ENCODE data around the gene NPFFR1. TPM values are rescaled to one million over a fixed set of nuclear protein-coding genes. Genes with fewer than 3 reads are reported as not detected.

Gene NPFFR1
- total and polyA plus RNA-seq, 10 of the 15 experiments (the other 5 are each of a cell fraction or from before 2014, with no cell fraction given): 0.03 TPM; not detected in 9

- POLR2A ChIA-PET: no interaction called here
- Histone ChIP-seq H3K9me3 (replicated peaks; ENCODE audit: control insufficient read depth, insufficient read depth, low read length) (no peaks in the 10 kb centered on the region; the same call in 2 of the 3 replicates), H3K4me1 (ENCODE audit: control insufficient read depth, insufficient read depth, low read length) (no peaks in the 10 kb centered on the region), H2AFZ (ENCODE audit: control insufficient read depth, low read depth, low read length) (no peak overlapping the region), H3K4me3 (no peak overlapping the region), H3K4me2 (ENCODE audit: control insufficient read depth, insufficient read depth) (no peak overlapping the region), H4K20me1 (ENCODE audit: control insufficient read depth, insufficient read depth) (no peaks in the 10 kb centered on the region), H3K9ac (ENCODE audit: control insufficient read depth, insufficient read depth, low read length) (no peak overlapping the region), H3K27ac (ENCODE audit: control insufficient read depth, insufficient read depth) (no peak overlapping the region), H3K79me2 (ENCODE audit: control insufficient read depth, insufficient read depth, low read length) (no peaks in the 10 kb centered on the region), H3K27me3 (replicated peaks in 1 of 2; ENCODE audit: control insufficient read depth in 2 of 2, insufficient read depth in 2 of 2, low read length in 1 of 2) (no peaks in the 10 kb centered on the region), H3K36me3 (ENCODE audit: control insufficient read depth in 2 of 2, insufficient read depth in 2 of 2, low read length in 1 of 2) (no peaks in the 10 kb centered on the region; a peak in 2 of 4 replicates)
- WGBS (ENCODE audit: insufficient coverage, insufficient replicate concordance, low lambda C conversion rate, missing lambda C conversion rate): 64% methylated on average over 4 of the region's 4 CpGs
- RAD21 ChIA-PET (ENCODE audit: unreplicated experiment): no interaction called here
- SMC1A ChIA-PET (ENCODE audit: uncharacterized antibody, unreplicated experiment): no interaction called here
- BruUV-seq (replicated peaks): no TSS peak
- intact Hi-C loops (cut with micrococcal nuclease; ENCODE audit: unreplicated experiment) (no loop called here), in situ Hi-C loops (cut with MboI) (no loop called here)
- ATAC-seq: no peak
- no peak for DNase-seq (ENCODE audit: low read depth, low spot score)
- CTCF ChIA-PET: interaction anchor here (0.7 to 1.2 kb wide), 2 partner anchors 30 to 51 kb away, joined by 3 read pairs; no protein-coding TSS in a partner anchor
- FAIRE-seq: no peak
- TF ChIP-seq NFYB (IDR thresholded peaks at IDR 0.05; ENCODE audit: insufficient read depth, low read depth, low read length): no peak
These were observed 29.2 kb upstream of the NPFFR1 start for GRCh38 chr10:70312972-70313371.

GRCh38 chr10:70312249-70312648, 28.4 kb upstream of the NPFFR1 start:
- no TSS peak for BruUV-seq (replicated peaks)
- Histone ChIP-seq H3K4me3 (no peak overlapping the region), H3K4me2 (ENCODE audit: control insufficient read depth, insufficient read depth) (no peak overlapping the region), H4K20me1 (ENCODE audit: control insufficient read depth, insufficient read depth) (no peaks in the 10 kb centered on the region), H2AFZ (ENCODE audit: control insufficient read depth, low read depth, low read length) (no peak overlapping the region), H3K79me2 (ENCODE audit: control insufficient read depth, insufficient read depth, low read length) (no peaks in the 10 kb centered on the region), H3K36me3 (ENCODE audit: control insufficient read depth in 2 of 2, insufficient read depth in 2 of 2, low read length in 1 of 2) (no peaks in the 10 kb centered on the region; a peak in 2 of 4 replicates), H3K27me3 (replicated peaks in 1 of 2; ENCODE audit: control insufficient read depth in 2 of 2, insufficient read depth in 2 of 2, low read length in 1 of 2) (no peaks in the 10 kb centered on the region), H3K9me3 (replicated peaks; ENCODE audit: control insufficient read depth, insufficient read depth, low read length) (no peaks in the 10 kb centered on the region; the same call in 2 of the 3 replicates), H3K9ac (ENCODE audit: control insufficient read depth, insufficient read depth, low read length) (no peak overlapping the region), H3K27ac (ENCODE audit: control insufficient read depth, insufficient read depth) (no peak overlapping the region), H3K4me1 (ENCODE audit: control insufficient read depth, insufficient read depth, low read length) (no peaks in the 10 kb centered on the region)
- 98% methylated on average over 5 of the region's 5 CpGs for WGBS (ENCODE audit: insufficient coverage, insufficient replicate concordance, low lambda C conversion rate, missing lambda C conversion rate)
- FAIRE-seq (no peak), ATAC-seq (no peak), DNase-seq (ENCODE audit: low read depth, low spot score) (no peak)
- POLR2A ChIA-PET: no interaction called here
- CTCF ChIA-PET: interaction anchor here (0.7 kb wide), 1 partner anchor 12 kb away, joined by 3 read pairs; no protein-coding TSS in a partner anchor
- SMC1A ChIA-PET (ENCODE audit: uncharacterized antibody, unreplicated experiment): no interaction called here
- RAD21 ChIA-PET (ENCODE audit: unreplicated experiment): no interaction called here
- in situ Hi-C loops (cut with MboI): no loop called here
- intact Hi-C loops (cut with micrococcal nuclease; ENCODE audit: unreplicated experiment): no loop called here
- no peak for TF ChIP-seq KAT2A (conservative IDR thresholded peaks at IDR 0.05; ENCODE audit: control insufficient read depth, low read depth, low read length)
- no peak for TF ChIP-seq CTCF (IDR thresholded peaks at IDR 0.05 in 2 of 3, conservative IDR thresholded peaks at IDR 0.05 in 1 of 3; ENCODE audit: control insufficient read depth in 2 of 3, extremely low read depth in 1 of 3, insufficient read depth in 1 of 3, low read depth in 3 of 3, low read length in 3 of 3)
- no peak for TF ChIP-seq ESRRA (IDR thresholded peaks at IDR 0.05; ENCODE audit: low read length)
- TF ChIP-seq CBX5 (IDR thresholded peaks at IDR 0.05; ENCODE audit: low read depth): no peak
- no peak for TF ChIP-seq ZBTB4 (CRISPR knock-in tag; IDR thresholded peaks at IDR 0.05)
- no peak for TF ChIP-seq EGR1 (IDR thresholded peaks at IDR 0.05; ENCODE audit: borderline replicate concordance in 1 of 2, low read depth in 2 of 2, low read length in 2 of 2)
- no peak for TF ChIP-seq KLF5 (IDR thresholded peaks at IDR 0.05; ENCODE audit: partially characterized antibody)
- TF ChIP-seq NFYA (IDR thresholded peaks at IDR 0.05; ENCODE audit: borderline replicate concordance, low read depth, low read length): no peak
- TF ChIP-seq USF1 (IDR thresholded peaks at IDR 0.05; ENCODE audit: borderline replicate concordance, extremely low read length, insufficient read depth, low read depth, low read length): no peak
